ENCODE results near the gene PCK1. TPM values are rescaled to one million over a fixed set of nuclear protein-coding genes. Genes with fewer than 3 reads are reported as not detected.

PCK1 gene
- total RNA-seq, 1 experiment from 2014 or later: 0.21 TPM

DNA sequence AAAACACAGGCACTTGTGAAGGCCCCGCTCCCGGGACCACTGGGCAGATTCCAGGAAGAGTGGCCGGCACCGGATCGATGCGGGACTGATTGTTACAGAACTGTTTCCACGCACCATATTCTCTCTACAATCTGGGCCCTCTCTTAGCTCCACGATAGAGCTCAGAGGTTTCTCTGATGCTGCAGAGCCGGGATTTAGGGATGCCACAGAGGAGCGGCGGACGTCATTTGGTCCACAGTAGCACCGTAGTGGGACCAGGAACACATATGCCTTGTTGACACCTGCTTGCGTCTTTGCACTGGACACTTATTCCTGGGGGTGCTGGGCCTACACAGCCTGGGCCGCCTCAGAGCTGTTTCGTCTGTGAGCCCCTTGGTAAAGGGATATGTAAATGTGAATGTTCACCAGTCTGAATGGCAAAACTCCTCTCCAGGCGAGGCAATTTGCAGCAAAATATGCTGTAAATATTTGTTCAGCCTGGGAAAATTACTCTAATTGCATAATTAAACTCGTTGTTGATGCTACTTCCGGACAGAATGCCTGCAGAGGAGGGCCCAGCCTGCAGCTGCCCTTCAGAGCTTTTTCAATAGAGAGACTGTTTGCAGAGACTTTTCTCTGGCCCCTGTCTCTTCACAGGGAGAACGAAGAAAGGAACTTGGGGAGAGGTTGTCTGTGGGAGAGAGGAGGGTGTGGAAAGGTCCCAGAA lies 9.4 kb downstream of the PCK1 start:
- POLR2A ChIA-PET: no interaction called here
- H3K4me3 ChIP-seq (ENCODE audit: low read depth in 2 of 2, low read length in 2 of 2): no peak overlapping the region
- TF ChIP-seq POLR2AphosphoS5 (IDR thresholded peaks at IDR 0.05; ENCODE audit: low read depth, low read length) (no peak), TCF7L2 (IDR thresholded peaks at IDR 0.05; ENCODE audit: low read depth, low read length) (no peak), SIN3A (IDR thresholded peaks at IDR 0.05; ENCODE audit: borderline replicate concordance, insufficient read depth, low read depth, low read length) (no peak)
- TF ChIP-seq, protein P1, sequence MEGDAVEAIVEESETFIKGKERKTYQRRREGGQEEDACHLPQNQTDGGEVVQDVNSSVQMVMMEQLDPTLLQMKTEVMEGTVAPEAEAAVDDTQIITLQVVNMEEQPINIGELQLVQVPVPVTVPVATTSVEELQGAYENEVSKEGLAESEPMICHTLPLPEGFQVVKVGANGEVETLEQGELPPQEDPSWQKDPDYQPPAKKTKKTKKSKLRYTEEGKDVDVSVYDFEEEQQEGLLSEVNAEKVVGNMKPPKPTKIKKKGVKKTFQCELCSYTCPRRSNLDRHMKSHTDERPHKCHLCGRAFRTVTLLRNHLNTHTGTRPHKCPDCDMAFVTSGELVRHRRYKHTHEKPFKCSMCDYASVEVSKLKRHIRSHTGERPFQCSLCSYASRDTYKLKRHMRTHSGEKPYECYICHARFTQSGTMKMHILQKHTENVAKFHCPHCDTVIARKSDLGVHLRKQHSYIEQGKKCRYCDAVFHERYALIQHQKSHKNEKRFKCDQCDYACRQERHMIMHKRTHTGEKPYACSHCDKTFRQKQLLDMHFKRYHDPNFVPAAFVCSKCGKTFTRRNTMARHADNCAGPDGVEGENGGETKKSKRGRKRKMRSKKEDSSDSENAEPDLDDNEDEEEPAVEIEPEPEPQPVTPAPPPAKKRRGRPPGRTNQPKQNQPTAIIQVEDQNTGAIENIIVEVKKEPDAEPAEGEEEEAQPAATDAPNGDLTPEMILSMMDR (IDR thresholded peaks at IDR 0.05): no peak
- TF ChIP-seq, protein P2, sequence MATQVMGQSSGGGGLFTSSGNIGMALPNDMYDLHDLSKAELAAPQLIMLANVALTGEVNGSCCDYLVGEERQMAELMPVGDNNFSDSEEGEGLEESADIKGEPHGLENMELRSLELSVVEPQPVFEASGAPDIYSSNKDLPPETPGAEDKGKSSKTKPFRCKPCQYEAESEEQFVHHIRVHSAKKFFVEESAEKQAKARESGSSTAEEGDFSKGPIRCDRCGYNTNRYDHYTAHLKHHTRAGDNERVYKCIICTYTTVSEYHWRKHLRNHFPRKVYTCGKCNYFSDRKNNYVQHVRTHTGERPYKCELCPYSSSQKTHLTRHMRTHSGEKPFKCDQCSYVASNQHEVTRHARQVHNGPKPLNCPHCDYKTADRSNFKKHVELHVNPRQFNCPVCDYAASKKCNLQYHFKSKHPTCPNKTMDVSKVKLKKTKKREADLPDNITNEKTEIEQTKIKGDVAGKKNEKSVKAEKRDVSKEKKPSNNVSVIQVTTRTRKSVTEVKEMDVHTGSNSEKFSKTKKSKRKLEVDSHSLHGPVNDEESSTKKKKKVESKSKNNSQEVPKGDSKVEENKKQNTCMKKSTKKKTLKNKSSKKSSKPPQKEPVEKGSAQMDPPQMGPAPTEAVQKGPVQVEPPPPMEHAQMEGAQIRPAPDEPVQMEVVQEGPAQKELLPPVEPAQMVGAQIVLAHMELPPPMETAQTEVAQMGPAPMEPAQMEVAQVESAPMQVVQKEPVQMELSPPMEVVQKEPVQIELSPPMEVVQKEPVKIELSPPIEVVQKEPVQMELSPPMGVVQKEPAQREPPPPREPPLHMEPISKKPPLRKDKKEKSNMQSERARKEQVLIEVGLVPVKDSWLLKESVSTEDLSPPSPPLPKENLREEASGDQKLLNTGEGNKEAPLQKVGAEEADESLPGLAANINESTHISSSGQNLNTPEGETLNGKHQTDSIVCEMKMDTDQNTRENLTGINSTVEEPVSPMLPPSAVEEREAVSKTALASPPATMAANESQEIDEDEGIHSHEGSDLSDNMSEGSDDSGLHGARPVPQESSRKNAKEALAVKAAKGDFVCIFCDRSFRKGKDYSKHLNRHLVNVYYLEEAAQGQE (IDR thresholded peaks at IDR 0.05; ENCODE audit: insufficient read depth in 1 of 2, low read depth in 2 of 2, low read length in 1 of 2): no peak
- H3K9me3 ChIP-seq (ENCODE audit: control insufficient read depth, insufficient read depth, low read depth, low read length): no peaks in the 10 kb centered on the region
- no peaks in the 10 kb centered on the region for H3K4me1 ChIP-seq (ENCODE audit: control insufficient read depth, insufficient read depth, low read length)
- H3K27me3 ChIP-seq (ENCODE audit: control insufficient read depth, insufficient read depth, low read length): peaks cover 12% of the 10 kb centered on the region
- CTCF ChIA-PET: no interaction called here
- H3K27ac ChIP-seq (ENCODE audit: low read length): no peak overlapping the region
- H3K36me3 ChIP-seq (ENCODE audit: control insufficient read depth, insufficient read depth, low read length): no peaks in the 10 kb centered on the region; the same call in 1 of the 2 replicates
- intact Hi-C loops (cut with micrococcal nuclease; ENCODE audit: unreplicated experiment) (no loop called here), in situ Hi-C loops (cut with HindIII; ENCODE audit: low pct_unique_long_range_greater_than_20kb, low sequenced_read_pairs) (no loop called here)
- DNase-seq (ENCODE audit: low read depth, low spot score) (no peak), ATAC-seq (no peak)
- BruUV-seq (replicated peaks): no TSS peak

DNA sequence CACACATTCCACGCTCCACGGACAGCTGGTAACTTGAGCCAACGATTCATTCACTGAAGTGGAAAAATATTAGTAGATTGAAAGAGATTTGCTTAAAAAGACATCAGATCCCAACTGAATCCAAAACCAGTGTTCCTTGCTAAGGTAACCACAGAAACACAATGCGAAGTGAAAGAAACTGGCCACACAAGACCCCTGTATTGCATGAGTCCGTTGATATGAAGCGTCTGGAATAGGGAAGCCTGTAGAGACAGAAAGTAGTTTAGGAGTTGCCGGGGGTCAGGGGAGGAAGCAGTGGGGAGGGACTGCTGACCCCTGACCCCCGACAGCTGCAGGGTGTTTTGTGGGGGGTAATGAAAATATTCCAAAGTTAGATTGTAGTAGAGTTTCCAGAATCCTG lies 10.0 kb downstream of the PCK1 start:
- ATAC-seq (no peak), DNase-seq (ENCODE audit: low read depth, low spot score) (no peak)
- TF ChIP-seq SIN3A (IDR thresholded peaks at IDR 0.05; ENCODE audit: borderline replicate concordance, insufficient read depth, low read depth, low read length): no peak
- TF ChIP-seq, protein P1 (IDR thresholded peaks at IDR 0.05): no peak
- TF ChIP-seq POLR2AphosphoS5 (IDR thresholded peaks at IDR 0.05; ENCODE audit: low read depth, low read length): no peak
- TF ChIP-seq TCF7L2 (IDR thresholded peaks at IDR 0.05; ENCODE audit: low read depth, low read length): no peak
- TF ChIP-seq, protein P2 (IDR thresholded peaks at IDR 0.05; ENCODE audit: insufficient read depth in 1 of 2, low read depth in 2 of 2, low read length in 1 of 2): no peak
- Histone ChIP-seq H3K36me3 (ENCODE audit: control insufficient read depth, insufficient read depth, low read length) (no peaks in the 10 kb centered on the region; the same call in 1 of the 2 replicates), H3K4me3 (ENCODE audit: low read depth in 2 of 2, low read length in 2 of 2) (no peak overlapping the region), H3K4me1 (ENCODE audit: control insufficient read depth, insufficient read depth, low read length) (no peaks in the 10 kb centered on the region), H3K9me3 (ENCODE audit: control insufficient read depth, insufficient read depth, low read depth, low read length) (no peaks in the 10 kb centered on the region), H3K27ac (ENCODE audit: low read length) (no peak overlapping the region), H3K27me3 (ENCODE audit: control insufficient read depth, insufficient read depth, low read length) (peaks cover 9% of the 10 kb centered on the region)
- no TSS peak for BruUV-seq (replicated peaks)
- ChIA-PET POLR2A (no interaction called here), CTCF (no interaction called here)
- intact Hi-C loops (cut with micrococcal nuclease; ENCODE audit: unreplicated experiment): no loop called here
- in situ Hi-C loops (cut with HindIII; ENCODE audit: low pct_unique_long_range_greater_than_20kb, low sequenced_read_pairs): no loop called here

Data from Panc1 (cell line).